ENCODE results near the gene HMCN2. TPM values are rescaled to one million over a fixed set of nuclear protein-coding genes. Genes with fewer than 3 reads are reported as not detected.

Gene HMCN2
- total RNA-seq, 1 experiment from 2014 or later: 8.6 TPM

DNA sequence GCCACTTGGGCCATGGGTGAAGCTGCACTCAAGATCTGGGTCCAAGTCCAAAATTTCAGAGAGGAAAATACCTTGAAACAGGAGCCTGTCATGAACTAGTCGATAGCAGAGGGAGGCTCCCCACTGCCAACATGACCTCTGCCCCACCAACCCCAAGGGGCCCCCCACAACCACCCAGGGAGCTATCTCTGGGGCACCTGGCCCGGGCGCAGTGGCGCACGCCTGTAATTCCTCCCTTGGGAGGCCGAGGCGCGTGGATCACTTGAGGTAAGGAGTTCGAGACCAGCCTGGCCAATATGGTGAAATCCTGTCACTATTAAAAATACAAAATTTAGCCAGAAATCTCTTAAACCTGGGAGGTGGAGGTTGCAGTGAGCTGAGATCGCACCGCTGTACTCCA is 20.1 kb upstream of the HMCN2 start:
- Histone ChIP-seq H3K9ac (ENCODE audit: extremely low read depth, insufficient read length, low read length) (no peak overlapping the region), H3T11ph (ENCODE audit: low read length) (no peak overlapping the region), H3K79me2 (ENCODE audit: insufficient read depth, low read length) (no peaks in the 10 kb centered on the region), H3K27me3 (ENCODE audit: insufficient read depth, low read length) (no peaks in the 10 kb centered on the region), H4K91ac (ENCODE audit: insufficient read length, low read depth, low read length) (no peak overlapping the region), H3K4me1 (ENCODE audit: insufficient read depth, low read length) (no peaks in the 10 kb centered on the region), H2AFZ (ENCODE audit: low read length) (no peak overlapping the region), H3K56ac (ENCODE audit: insufficient read length, low read depth, low read length) (no peak overlapping the region), H3K9me3 (ENCODE audit: control insufficient read depth, low read depth, low read length) (no peaks in the 10 kb centered on the region), H2BK15ac (ENCODE audit: low read depth, low read length) (no peak overlapping the region), H2BK5ac (ENCODE audit: insufficient read length, low read length) (no peak overlapping the region), H4K8ac (replicated peaks; ENCODE audit: insufficient read length, low read depth, low read length) (no peak overlapping the region), H3K23me2 (ENCODE audit: insufficient read length, low read depth, low read length, poor library complexity, severe bottlenecking) (no peaks in the 10 kb centered on the region), H2AK5ac (ENCODE audit: insufficient read length, low read length) (no peak overlapping the region), H3K79me1 (ENCODE audit: insufficient read depth, low read depth, low read length, poor library complexity, severe bottlenecking) (no peaks in the 10 kb centered on the region), H4K20me1 (ENCODE audit: control insufficient read depth, insufficient read depth, insufficient read length) (no peaks in the 10 kb centered on the region), H3K4ac (ENCODE audit: low read depth, low read length) (no peak overlapping the region), H3K14ac (ENCODE audit: insufficient read depth, low read length) (no peak overlapping the region), H2BK120ac (ENCODE audit: low read depth, low read length, poor library complexity, severe bottlenecking) (no peak overlapping the region), H3K4me2 (ENCODE audit: insufficient read depth, insufficient read length, low read length) (no peak overlapping the region), H3K27ac (ENCODE audit: insufficient read length, low read depth, low read length) (no peak overlapping the region), H3K23ac (ENCODE audit: insufficient read length, low read depth, low read length) (no peak overlapping the region), H2BK20ac (ENCODE audit: low read depth, low read length, poor library complexity, severe bottlenecking) (no peak overlapping the region), H2BK12ac (ENCODE audit: insufficient read length, low read depth, low read length) (no peak overlapping the region), H3K18ac (ENCODE audit: insufficient read length, low read depth, low read length) (no peak overlapping the region), H4K5ac (ENCODE audit: insufficient read length, low read depth, low read length) (no peak overlapping the region)
- peaks cover 9% of the 10 kb centered on the region for H3K27me3 Mint-ChIP-seq (ENCODE audit: low read depth)
- no peaks in the 10 kb centered on the region for H3K36me3 Mint-ChIP-seq (ENCODE audit: insufficient read depth in 1 of 3, low read depth in 3 of 3)
- no peak overlapping the region for H3K4me3 Mint-ChIP-seq
- WGBS (ENCODE audit: extremely low coverage, insufficient read length, low lambda C conversion rate): no CpG with 5 or more reads among the region's 11 CpGs
- H3K9me3 Mint-ChIP-seq: no peaks in the 10 kb centered on the region
- H3K27ac Mint-ChIP-seq: no peak overlapping the region
- TF ChIP-seq, protein P1, sequence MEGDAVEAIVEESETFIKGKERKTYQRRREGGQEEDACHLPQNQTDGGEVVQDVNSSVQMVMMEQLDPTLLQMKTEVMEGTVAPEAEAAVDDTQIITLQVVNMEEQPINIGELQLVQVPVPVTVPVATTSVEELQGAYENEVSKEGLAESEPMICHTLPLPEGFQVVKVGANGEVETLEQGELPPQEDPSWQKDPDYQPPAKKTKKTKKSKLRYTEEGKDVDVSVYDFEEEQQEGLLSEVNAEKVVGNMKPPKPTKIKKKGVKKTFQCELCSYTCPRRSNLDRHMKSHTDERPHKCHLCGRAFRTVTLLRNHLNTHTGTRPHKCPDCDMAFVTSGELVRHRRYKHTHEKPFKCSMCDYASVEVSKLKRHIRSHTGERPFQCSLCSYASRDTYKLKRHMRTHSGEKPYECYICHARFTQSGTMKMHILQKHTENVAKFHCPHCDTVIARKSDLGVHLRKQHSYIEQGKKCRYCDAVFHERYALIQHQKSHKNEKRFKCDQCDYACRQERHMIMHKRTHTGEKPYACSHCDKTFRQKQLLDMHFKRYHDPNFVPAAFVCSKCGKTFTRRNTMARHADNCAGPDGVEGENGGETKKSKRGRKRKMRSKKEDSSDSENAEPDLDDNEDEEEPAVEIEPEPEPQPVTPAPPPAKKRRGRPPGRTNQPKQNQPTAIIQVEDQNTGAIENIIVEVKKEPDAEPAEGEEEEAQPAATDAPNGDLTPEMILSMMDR (conservative IDR thresholded peaks at IDR 0.05): no peak
- H3K4me1 Mint-ChIP-seq: peaks cover 12 to 14% of the 10 kb centered on the region in 2 experiments
- DNase-seq: no peak

Data from H9 (cell line).